Measurements from ENCODE around the gene TBCK.

GRCh38 chr4:106240699-106241098, 75.3 kb downstream of the TBCK start:
- TF ChIP-seq, protein P1, sequence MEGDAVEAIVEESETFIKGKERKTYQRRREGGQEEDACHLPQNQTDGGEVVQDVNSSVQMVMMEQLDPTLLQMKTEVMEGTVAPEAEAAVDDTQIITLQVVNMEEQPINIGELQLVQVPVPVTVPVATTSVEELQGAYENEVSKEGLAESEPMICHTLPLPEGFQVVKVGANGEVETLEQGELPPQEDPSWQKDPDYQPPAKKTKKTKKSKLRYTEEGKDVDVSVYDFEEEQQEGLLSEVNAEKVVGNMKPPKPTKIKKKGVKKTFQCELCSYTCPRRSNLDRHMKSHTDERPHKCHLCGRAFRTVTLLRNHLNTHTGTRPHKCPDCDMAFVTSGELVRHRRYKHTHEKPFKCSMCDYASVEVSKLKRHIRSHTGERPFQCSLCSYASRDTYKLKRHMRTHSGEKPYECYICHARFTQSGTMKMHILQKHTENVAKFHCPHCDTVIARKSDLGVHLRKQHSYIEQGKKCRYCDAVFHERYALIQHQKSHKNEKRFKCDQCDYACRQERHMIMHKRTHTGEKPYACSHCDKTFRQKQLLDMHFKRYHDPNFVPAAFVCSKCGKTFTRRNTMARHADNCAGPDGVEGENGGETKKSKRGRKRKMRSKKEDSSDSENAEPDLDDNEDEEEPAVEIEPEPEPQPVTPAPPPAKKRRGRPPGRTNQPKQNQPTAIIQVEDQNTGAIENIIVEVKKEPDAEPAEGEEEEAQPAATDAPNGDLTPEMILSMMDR (IDR thresholded peaks at IDR 0.05): no peak
- no peak for TF ChIP-seq POLR2A (IDR thresholded peaks at IDR 0.05)
